Liver (tissue), 9 donors: ENCODE data around the gene LMAN2. TPM values are rescaled to one million over a fixed set of nuclear protein-coding genes. Genes with fewer than 3 reads are reported as not detected.
A peak's percentile ranks its signal among the peaks of the same experiment; 100 is the strongest.
"Not testable (repeated sequence)": the region's sequence is repeated elsewhere in the genome, so short reads cannot be mapped to it uniquely, and the experiment has no call there.

Experiments used
- DNase-seq: peaks from one replicate; pipeline ENCODE4 v3.0.0-alpha.2; 2017; ENCODE audit warnings: low spot score
- H3K27ac ChIP-seq, 2 donors: one replicate each; pipeline ENCODE4 v1.7.0; 2013; ENCODE audit warnings: inconsistent platforms in 2 of 2, low read length in 2 of 2, control low read depth in 1 of 2, low read depth in 1 of 2, mild to moderate bottlenecking in 1 of 2
- H3K27me3 ChIP-seq, 4 donors: one replicate each; pipeline versions ENCODE4 v1.6.1 to v1.7.0; 2013; ENCODE audit warnings: low read length in 3 of 4, inconsistent platforms in 1 of 4, mild to moderate bottlenecking in 1 of 4, moderate library complexity in 1 of 4; ENCODE audit not compliant: control insufficient read depth in 4 of 4, insufficient read depth in 4 of 4
- H3K36me3 ChIP-seq, 4 donors: one replicate each; pipeline versions ENCODE4 v1.6.1 to v1.7.0; 2013; ENCODE audit warnings: low read length in 3 of 4, mild to moderate bottlenecking in 3 of 4, low read depth in 1 of 4, moderate library complexity in 1 of 4; ENCODE audit not compliant: control insufficient read depth in 4 of 4, insufficient read depth in 3 of 4
- H3K4me1 ChIP-seq, 4 donors: one replicate each; pipeline versions ENCODE4 v1.6.1 to v1.7.0; 2013; ENCODE audit warnings: low read length in 3 of 4, mild to moderate bottlenecking in 3 of 4, moderate library complexity in 1 of 4; ENCODE audit not compliant: control insufficient read depth in 4 of 4, insufficient read depth in 4 of 4
- H3K4me3 ChIP-seq, 3 donors: one replicate each; pipeline versions ENCODE4 v1.6.1 to v1.7.0; 2013; ENCODE audit warnings: low read length in 3 of 3, control low read depth in 1 of 3, low read depth in 1 of 3, mild to moderate bottlenecking in 1 of 3
- H3K9ac ChIP-seq, 2 donors: one replicate each; pipeline ENCODE4 v1.7.0; 2013; ENCODE audit warnings: low read length in 2 of 2, mild to moderate bottlenecking in 2 of 2, moderate library complexity in 2 of 2, control low read depth in 1 of 2, low read depth in 1 of 2
- H3K9me3 ChIP-seq, 4 donors: one replicate each; pipeline versions ENCODE4 v1.6.1 to v1.7.0; 2013; ENCODE audit warnings: low read length in 3 of 4; ENCODE audit not compliant: control insufficient read depth in 4 of 4
- EGR1 ChIP-seq, 2 donors: IDR thresholded peaks; 2 replicates each; pipeline ENCODE4 v1.6.1; 2016 to 2018; ENCODE audit warnings: antibody characterized with exemption in 2 of 2, low read depth in 2 of 2
- FOXA1 ChIP-seq: IDR thresholded peaks from 2 replicates; pipeline ENCODE4 v1.6.1; 2016; ENCODE audit warnings: antibody characterized with exemption
- HNF4A ChIP-seq, 2 donors: conservative IDR thresholded peaks; 2 replicates each; pipeline ENCODE4 v1.6.1; 2016; ENCODE audit warnings: antibody characterized with exemption in 2 of 2, mild to moderate bottlenecking in 2 of 2
- JUND ChIP-seq, 2 donors: IDR thresholded peaks; 2 replicates each; pipeline ENCODE4 v1.6.1; 2016; ENCODE audit warnings: antibody characterized with exemption in 2 of 2
- NR2F2 ChIP-seq: IDR thresholded peaks from 2 replicates; pipeline ENCODE4 v1.6.1; 2016; ENCODE audit warnings: antibody characterized with exemption
- RAD21 ChIP-seq, 2 donors: IDR thresholded peaks; 2 replicates each; pipeline ENCODE4 v1.6.1; 2016; ENCODE audit warnings: antibody characterized with exemption in 2 of 2, mild to moderate bottlenecking in 2 of 2
- RXRA ChIP-seq, 2 donors: IDR thresholded peaks; 2 replicates each; pipeline ENCODE4 v1.6.1; 2017 to 2018; ENCODE audit warnings: antibody characterized with exemption in 2 of 2, mild to moderate bottlenecking in 1 of 2
- SP1 ChIP-seq: IDR thresholded peaks from 2 replicates; pipeline ENCODE4 v1.6.1; 2018; ENCODE audit warnings: antibody characterized with exemption, mild to moderate bottlenecking
- TAF1 ChIP-seq: conservative IDR thresholded peaks from 2 replicates; pipeline ENCODE4 v1.6.1; 2016; ENCODE audit warnings: antibody characterized with exemption, mild to moderate bottlenecking
- YY1 ChIP-seq: IDR thresholded peaks from 2 replicates; pipeline ENCODE4 v1.6.1; 2016; ENCODE audit warnings: antibody characterized with exemption, mild to moderate bottlenecking
- WGBS: extraction: QIAGEN DNeasy Blood & Tissue Kit; methylation state at CpG from one replicate; pipeline ENCODE4 v1.1.7; 2013; 5-methylcytosine and 5-hydroxymethylcytosine counted together
- polyA plus RNA-seq, 2 donors: library from polyadenylated mRNA; stranded (reverse) in 1 of 2; unstranded in 1 of 2; fragments of 200-250 nt in 1 of 2; fragments of >200 nt in 1 of 2; fragmentation: Nextera tagmentation in 1 of 2; extraction: Ambion mirVana in 1 of 2; gene quantifications; one replicate each; pipeline versions ENCODE4 v1.2.1 to v1.2.3, GENCODE V29; 2013 to 2015
- total RNA-seq, 2 donors: library from RNA; depleted of rRNA; stranded (reverse); fragments of >200 nt; gene quantifications; one replicate each; pipeline ENCODE4 v1.2.3, GENCODE V29; 2014
- TF ChIP-seq, protein P1 (sequence below): IDR thresholded peaks from 2 replicates; pipeline ENCODE4 v1.6.1; 2016; ENCODE audit warnings: antibody characterized with exemption, mild to moderate bottlenecking
- TF ChIP-seq, protein P2 (sequence below): IDR thresholded peaks from 2 replicates; pipeline ENCODE4 v1.6.1; 2016; ENCODE audit warnings: antibody characterized with exemption
- TF ChIP-seq, protein P3 (sequence below): fragments of 150-350 bp; IDR thresholded peaks from 2 replicates; pipeline ENCODE4 v1.5.1; 2017; ENCODE audit warnings: improper control_type of control experiment, low read depth, low read length; ENCODE audit not compliant: missing input control
- TF ChIP-seq, protein P4 (sequence below): IDR thresholded peaks from 2 replicates; pipeline ENCODE4 v1.6.1; 2016; ENCODE audit warnings: antibody characterized with exemption
- donor health status: healthy.
- donor health status: healthy.
- donor health status: healthy.
- donor health status: healthy.
- donor health status: healthy.

The LMAN2 gene
- total and polyA plus RNA-seq, 4 donors, result 243 to 478 (median 364) TPM

DNA sequence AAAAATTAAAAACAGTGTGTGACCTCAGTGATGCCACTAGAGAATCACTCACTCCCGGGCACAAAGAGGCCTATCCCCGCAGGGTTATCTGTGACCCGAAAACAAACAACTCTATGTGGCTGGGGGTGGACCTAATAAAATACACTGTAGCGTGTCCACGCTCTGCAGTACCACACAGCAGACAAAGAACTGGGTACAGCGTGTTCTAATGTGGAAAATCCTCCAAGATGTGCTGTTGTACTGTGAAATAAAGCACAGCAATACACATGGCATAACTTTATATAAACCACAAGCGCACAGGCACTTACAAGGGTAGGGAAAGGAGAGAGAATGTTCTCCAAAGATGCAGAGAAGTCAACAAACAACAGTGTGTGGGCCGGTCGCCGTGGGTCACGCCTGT lies 24.6 kb upstream of the LMAN2 start:
- no peak for DNase-seq
- no peaks in the 10 kb centered on the region for H3K9me3 ChIP-seq
- peaks cover 32 to 69% (median 51%) of the 10 kb centered on the region in 4 donors for H3K4me1 ChIP-seq
- WGBS, result 44% methylated on average over 11 of the region's 11 CpGs
- no peaks in the 10 kb centered on the region for H3K36me3 ChIP-seq
- peak overlapping the region; percentile 40 to 46 for H3K27ac ChIP-seq
- no peaks in the 10 kb centered on the region for H3K27me3 ChIP-seq
- H3K4me3 ChIP-seq, result no peak overlapping the region
- no peak overlapping the region for H3K9ac ChIP-seq
- TF ChIP-seq YY1 (peak; percentile 10), RAD21 (IDR thresholded peaks at IDR 0.05) (peak; percentile 42 to 43), HNF4A (conservative IDR thresholded peaks at IDR 0.05) (peak in 1 of 2 donors; percentile 17), SP1 (peak; percentile 54), TAF1 (no peak), RXRA (IDR thresholded peaks at IDR 0.05) (peak in 1 of 2 donors; percentile 42)
- TF ChIP-seq, protein P1, sequence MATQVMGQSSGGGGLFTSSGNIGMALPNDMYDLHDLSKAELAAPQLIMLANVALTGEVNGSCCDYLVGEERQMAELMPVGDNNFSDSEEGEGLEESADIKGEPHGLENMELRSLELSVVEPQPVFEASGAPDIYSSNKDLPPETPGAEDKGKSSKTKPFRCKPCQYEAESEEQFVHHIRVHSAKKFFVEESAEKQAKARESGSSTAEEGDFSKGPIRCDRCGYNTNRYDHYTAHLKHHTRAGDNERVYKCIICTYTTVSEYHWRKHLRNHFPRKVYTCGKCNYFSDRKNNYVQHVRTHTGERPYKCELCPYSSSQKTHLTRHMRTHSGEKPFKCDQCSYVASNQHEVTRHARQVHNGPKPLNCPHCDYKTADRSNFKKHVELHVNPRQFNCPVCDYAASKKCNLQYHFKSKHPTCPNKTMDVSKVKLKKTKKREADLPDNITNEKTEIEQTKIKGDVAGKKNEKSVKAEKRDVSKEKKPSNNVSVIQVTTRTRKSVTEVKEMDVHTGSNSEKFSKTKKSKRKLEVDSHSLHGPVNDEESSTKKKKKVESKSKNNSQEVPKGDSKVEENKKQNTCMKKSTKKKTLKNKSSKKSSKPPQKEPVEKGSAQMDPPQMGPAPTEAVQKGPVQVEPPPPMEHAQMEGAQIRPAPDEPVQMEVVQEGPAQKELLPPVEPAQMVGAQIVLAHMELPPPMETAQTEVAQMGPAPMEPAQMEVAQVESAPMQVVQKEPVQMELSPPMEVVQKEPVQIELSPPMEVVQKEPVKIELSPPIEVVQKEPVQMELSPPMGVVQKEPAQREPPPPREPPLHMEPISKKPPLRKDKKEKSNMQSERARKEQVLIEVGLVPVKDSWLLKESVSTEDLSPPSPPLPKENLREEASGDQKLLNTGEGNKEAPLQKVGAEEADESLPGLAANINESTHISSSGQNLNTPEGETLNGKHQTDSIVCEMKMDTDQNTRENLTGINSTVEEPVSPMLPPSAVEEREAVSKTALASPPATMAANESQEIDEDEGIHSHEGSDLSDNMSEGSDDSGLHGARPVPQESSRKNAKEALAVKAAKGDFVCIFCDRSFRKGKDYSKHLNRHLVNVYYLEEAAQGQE, result peak; percentile 25
- TF ChIP-seq, protein P2, sequence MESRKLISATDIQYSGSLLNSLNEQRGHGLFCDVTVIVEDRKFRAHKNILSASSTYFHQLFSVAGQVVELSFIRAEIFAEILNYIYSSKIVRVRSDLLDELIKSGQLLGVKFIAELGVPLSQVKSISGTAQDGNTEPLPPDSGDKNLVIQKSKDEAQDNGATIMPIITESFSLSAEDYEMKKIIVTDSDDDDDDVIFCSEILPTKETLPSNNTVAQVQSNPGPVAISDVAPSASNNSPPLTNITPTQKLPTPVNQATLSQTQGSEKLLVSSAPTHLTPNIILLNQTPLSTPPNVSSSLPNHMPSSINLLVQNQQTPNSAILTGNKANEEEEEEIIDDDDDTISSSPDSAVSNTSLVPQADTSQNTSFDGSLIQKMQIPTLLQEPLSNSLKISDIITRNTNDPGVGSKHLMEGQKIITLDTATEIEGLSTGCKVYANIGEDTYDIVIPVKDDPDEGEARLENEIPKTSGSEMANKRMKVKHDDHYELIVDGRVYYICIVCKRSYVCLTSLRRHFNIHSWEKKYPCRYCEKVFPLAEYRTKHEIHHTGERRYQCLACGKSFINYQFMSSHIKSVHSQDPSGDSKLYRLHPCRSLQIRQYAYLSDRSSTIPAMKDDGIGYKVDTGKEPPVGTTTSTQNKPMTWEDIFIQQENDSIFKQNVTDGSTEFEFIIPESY, result no peak

DNA sequence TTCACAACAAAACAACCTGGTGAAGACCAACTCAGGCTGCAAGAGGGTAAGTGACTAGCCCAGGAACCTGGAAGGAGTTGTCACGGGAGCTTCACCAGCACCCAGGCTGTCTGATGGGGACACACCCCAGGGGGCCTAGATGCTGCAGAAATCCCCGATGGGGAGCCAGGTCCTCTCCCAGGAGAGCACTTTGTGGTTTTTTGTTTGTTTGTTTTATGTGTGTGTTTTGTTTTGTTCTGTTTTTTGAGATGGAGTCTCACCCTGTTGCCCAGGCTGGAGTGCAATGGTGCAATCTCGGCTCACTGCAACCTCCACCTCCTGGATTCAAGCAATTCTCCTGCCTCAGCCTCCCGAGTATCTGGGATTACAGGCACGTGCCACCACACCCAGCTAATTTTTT lies 24.0 kb upstream of the LMAN2 start:
- 73% methylated on average over 5 of the region's 5 CpGs for WGBS
- H3K4me1 ChIP-seq, result peaks cover 32 to 68% (median 51%) of the 10 kb centered on the region in 4 donors
- not testable (repeated sequence) for H3K4me3 ChIP-seq

DNA sequence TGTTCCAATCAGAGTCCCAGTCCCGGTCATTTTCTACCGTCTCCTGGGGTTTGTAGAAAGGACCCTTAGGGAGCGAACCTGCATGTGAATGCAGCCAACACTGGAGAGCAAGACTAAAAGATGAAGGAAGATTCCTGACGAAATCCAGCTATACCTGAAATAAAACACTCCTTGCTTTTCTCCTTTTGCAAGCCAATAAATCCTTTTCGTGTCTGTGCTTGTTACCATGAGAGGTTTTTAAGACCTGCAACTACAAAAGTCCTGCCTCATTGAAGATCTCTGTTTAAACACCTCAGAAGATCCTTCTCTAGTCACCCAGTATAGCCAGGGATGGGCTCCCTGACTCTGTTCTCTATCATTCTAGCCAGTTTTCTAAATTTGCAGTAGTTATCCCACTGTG lies 22.7 kb upstream of the LMAN2 start:
- WGBS, result 43% methylated on average over 5 of the region's 5 CpGs
- H3K4me1 ChIP-seq, result peaks cover 35 to 77% (median 58%) of the 10 kb centered on the region in 4 donors
- TF ChIP-seq, protein P2, result peak; percentile 0
- TF ChIP-seq FOXA1 (no peak), SP1 (no peak), HNF4A (conservative IDR thresholded peaks at IDR 0.05) (no peak), JUND (IDR thresholded peaks at IDR 0.05) (no peak), NR2F2 (no peak), YY1 (no peak), EGR1 (IDR thresholded peaks at IDR 0.05; ENCODE audit: low read depth in 2 of 2) (no peak)
- TF ChIP-seq, protein P3, sequence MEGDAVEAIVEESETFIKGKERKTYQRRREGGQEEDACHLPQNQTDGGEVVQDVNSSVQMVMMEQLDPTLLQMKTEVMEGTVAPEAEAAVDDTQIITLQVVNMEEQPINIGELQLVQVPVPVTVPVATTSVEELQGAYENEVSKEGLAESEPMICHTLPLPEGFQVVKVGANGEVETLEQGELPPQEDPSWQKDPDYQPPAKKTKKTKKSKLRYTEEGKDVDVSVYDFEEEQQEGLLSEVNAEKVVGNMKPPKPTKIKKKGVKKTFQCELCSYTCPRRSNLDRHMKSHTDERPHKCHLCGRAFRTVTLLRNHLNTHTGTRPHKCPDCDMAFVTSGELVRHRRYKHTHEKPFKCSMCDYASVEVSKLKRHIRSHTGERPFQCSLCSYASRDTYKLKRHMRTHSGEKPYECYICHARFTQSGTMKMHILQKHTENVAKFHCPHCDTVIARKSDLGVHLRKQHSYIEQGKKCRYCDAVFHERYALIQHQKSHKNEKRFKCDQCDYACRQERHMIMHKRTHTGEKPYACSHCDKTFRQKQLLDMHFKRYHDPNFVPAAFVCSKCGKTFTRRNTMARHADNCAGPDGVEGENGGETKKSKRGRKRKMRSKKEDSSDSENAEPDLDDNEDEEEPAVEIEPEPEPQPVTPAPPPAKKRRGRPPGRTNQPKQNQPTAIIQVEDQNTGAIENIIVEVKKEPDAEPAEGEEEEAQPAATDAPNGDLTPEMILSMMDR, result no peak
- TF ChIP-seq, protein P1, result peak; percentile 30
- TF ChIP-seq, protein P4, sequence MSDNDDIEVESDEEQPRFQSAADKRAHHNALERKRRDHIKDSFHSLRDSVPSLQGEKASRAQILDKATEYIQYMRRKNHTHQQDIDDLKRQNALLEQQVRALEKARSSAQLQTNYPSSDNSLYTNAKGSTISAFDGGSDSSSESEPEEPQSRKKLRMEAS, result peak; percentile 6

More for the DNA sequence above, 24.0 kb upstream of the LMAN2 start:
- not testable (repeated sequence) for DNase-seq, H3K9me3 ChIP-seq, H3K27me3 ChIP-seq, H3K9ac ChIP-seq, H3K36me3 ChIP-seq, H3K27ac ChIP-seq

More for the DNA sequence above, 22.7 kb upstream of the LMAN2 start:
- Histone ChIP-seq H3K9me3 (no peaks in the 10 kb centered on the region), H3K27me3 (no peaks in the 10 kb centered on the region), H3K36me3 (no peaks in the 10 kb centered on the region), H3K4me3 (no peak overlapping the region), H3K27ac (peak overlapping the region; percentile 62 to 74), H3K9ac (no peak overlapping the region)
- no peak for DNase-seq
